CD4-positive, alpha-beta T cell (primary cell): ENCODE results near the gene EPHX1. TPM values are rescaled to one million over a fixed set of nuclear protein-coding genes. Genes with fewer than 3 reads are reported as not detected.

Experiments
- ATAC-seq: fragments of 200-7000 bp; cut with Tn5 transposase; one replicate; pipeline ENCODE4 v1.10.0; 2022; ENCODE audit warnings: mild to moderate bottlenecking; ENCODE audit not compliant: poor library complexity
- CTCF ChIA-PET: fragments of 350-600 bp; sonication (Branson Sonifier 250); formaldehyde crosslinking; loops from one replicate; lab custom pipeline; 2021; ENCODE audit warnings: antibody characterized with exemption, inconsistent platforms; lab: Charles Lee
- POLR2A ChIA-PET: fragments of 350-600 bp; sonication (Branson Sonifier 250); formaldehyde crosslinking; loops from one replicate; lab custom pipeline; 2021; ENCODE audit warnings: antibody characterized with exemption, inconsistent platforms; lab: Charles Lee
- DNase-seq, 14 experiments: peaks; one replicate each; pipeline ENCODE4 v3.0.0-alpha.2; 2013 to 2020; ENCODE audit warnings: mixed read lengths in 2 of 14
- H3K27ac ChIP-seq, 2 donors: one replicate each; pipeline versions ENCODE4 v1.5.1 to v1.7.0; 2013; ENCODE audit warnings: low read length in 2 of 2, low read depth in 1 of 2, mild to moderate bottlenecking in 1 of 2
- H3K27me3 ChIP-seq, 2 experiments: 1 replicate in 1 of 2; 2 replicates in 1 of 2; pipeline versions ENCODE4 v1.6.1 to v1.7.0; 2013; ENCODE audit warnings: low read length in 2 of 2, control low read depth in 1 of 2, mild to moderate bottlenecking in 1 of 2, moderate library complexity in 1 of 2; ENCODE audit not compliant: insufficient read depth in 2 of 2, control insufficient read depth in 1 of 2
- H3K36me3 ChIP-seq: one replicate; pipeline ENCODE4 v1.6.1; 2013; ENCODE audit warnings: low read length, control low read depth; ENCODE audit not compliant: insufficient read depth
- H3K4me1 ChIP-seq: one replicate; pipeline ENCODE4 v1.6.1; 2013; ENCODE audit warnings: low read length, control low read depth; ENCODE audit not compliant: insufficient read depth
- H3K4me3 ChIP-seq: one replicate; pipeline ENCODE4 v1.5.1; 2013; ENCODE audit warnings: mild to moderate bottlenecking, low read length, moderate library complexity
- H3K9me3 ChIP-seq, 2 experiments: 1 replicate in 1 of 2; 2 replicates in 1 of 2; pipeline versions ENCODE4 v1.6.1 to v1.7.0; 2013; ENCODE audit warnings: low read length in 2 of 2, mild to moderate bottlenecking in 2 of 2, control low read depth in 1 of 2, moderate library complexity in 1 of 2; ENCODE audit not compliant: control insufficient read depth in 1 of 2, insufficient read depth in 1 of 2
- H3K27ac Mint-ChIP-seq: one replicate; pipeline ENCODE4 v1.8.0; 2020; ENCODE audit warnings: mixed read lengths
- H3K27me3 Mint-ChIP-seq: one replicate; pipeline ENCODE4 v1.8.0; 2021; ENCODE audit warnings: mixed read lengths
- H3K36me3 Mint-ChIP-seq: one replicate; pipeline ENCODE4 v1.8.0; 2021; ENCODE audit warnings: low read depth, mixed read lengths
- H3K4me1 Mint-ChIP-seq: one replicate; pipeline ENCODE4 v1.8.0; 2021; ENCODE audit warnings: low read depth, mixed read lengths
- H3K4me3 Mint-ChIP-seq: one replicate; pipeline ENCODE4 v1.8.0; 2020; ENCODE audit warnings: mild to moderate bottlenecking, mixed read lengths
- H3K9me3 Mint-ChIP-seq: one replicate; pipeline ENCODE4 v1.8.0; 2020; ENCODE audit warnings: mixed read lengths
- intact Hi-C, 2 experiments: fragments of 100-400 bp; cut with DNase I in 1 of 2; cut with micrococcal nuclease in 1 of 2; formaldehyde crosslinking; loops; one replicate each; pipeline versions ENCODE4 v1.15.1 to v1.9.0; 2023 to 2025; cut with DNase I, micrococcal nuclease
- total RNA-seq, 174 experiments: library from RNA in 2 of 174; stranded (reverse) in 2 of 174; gene quantifications; one replicate each; pipeline ENCODE4 v1.2.3 and lab custom pipeline; 2021 to 2026
- TF ChIP-seq, protein P1 (sequence below): fragments of 200-600 bp; IDR thresholded peaks from one replicate; pipeline ENCODE4 v1.8.0; 2022; ENCODE audit warnings: antibody characterized with exemption, mild to moderate bottlenecking

EPHX1 gene
- total RNA-seq, 2 experiments from 2014 or later, result 0.34 to 0.47 TPM

DNA sequence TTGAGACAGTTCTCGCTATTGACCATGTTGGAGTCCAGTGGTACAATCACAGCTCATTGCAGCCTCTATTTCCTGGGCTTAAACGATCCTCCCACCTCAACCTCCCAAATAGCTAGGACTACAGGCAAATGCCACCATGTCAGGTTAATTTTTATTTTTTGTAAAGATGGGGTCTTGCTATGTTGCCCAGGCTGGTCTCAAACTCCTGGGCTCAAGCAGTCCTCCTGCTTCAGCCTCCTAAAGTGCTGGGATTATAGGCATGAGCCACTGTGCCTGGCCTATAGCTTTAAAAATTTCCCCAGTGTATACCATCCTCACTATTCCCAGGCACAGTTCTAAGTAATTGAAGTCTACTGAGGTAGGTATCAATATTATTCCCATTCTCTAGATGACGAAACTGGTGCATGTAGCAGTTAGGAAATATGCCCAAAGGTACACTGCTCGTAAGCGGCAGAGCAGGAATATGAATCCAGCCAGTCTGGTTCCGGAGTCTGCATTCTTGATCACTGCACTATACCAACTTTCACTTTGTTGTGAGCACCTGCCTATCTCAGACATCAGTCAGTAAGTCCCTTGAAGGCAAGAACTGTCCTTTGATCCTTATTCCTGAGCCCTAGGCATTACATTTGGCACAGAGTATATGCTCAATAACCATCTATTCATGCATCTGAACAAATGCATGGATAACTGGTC is 43.8 kb upstream of the EPHX1 start:
- Mint-ChIP-seq H3K4me3 (no peak overlapping the region), H3K4me1 (no peaks in the 10 kb centered on the region), H3K27ac (no peak overlapping the region), H3K27me3 (peaks cover 7% of the 10 kb centered on the region), H3K9me3 (no peaks in the 10 kb centered on the region), H3K36me3 (no peaks in the 10 kb centered on the region)
- ChIA-PET POLR2A (interaction anchor here (1.2 to 1.8 kb wide), 2 partner anchors 12 kb away, joined by 5 to 13 read pairs; partner anchors contain the start of gene SRP9), CTCF (no interaction called here)
- Histone ChIP-seq H3K36me3 (no peaks in the 10 kb centered on the region), H3K9me3 (no peaks in the 10 kb centered on the region), H3K27me3 (peaks cover 4 to 6% of the 10 kb centered on the region in 2 experiments), H3K4me1 (no peaks in the 10 kb centered on the region), H3K4me3 (no peak overlapping the region), H3K27ac (no peak overlapping the region)
- DNase-seq, result no peak
- intact Hi-C loops, result no loop called here
- TF ChIP-seq, protein P1, sequence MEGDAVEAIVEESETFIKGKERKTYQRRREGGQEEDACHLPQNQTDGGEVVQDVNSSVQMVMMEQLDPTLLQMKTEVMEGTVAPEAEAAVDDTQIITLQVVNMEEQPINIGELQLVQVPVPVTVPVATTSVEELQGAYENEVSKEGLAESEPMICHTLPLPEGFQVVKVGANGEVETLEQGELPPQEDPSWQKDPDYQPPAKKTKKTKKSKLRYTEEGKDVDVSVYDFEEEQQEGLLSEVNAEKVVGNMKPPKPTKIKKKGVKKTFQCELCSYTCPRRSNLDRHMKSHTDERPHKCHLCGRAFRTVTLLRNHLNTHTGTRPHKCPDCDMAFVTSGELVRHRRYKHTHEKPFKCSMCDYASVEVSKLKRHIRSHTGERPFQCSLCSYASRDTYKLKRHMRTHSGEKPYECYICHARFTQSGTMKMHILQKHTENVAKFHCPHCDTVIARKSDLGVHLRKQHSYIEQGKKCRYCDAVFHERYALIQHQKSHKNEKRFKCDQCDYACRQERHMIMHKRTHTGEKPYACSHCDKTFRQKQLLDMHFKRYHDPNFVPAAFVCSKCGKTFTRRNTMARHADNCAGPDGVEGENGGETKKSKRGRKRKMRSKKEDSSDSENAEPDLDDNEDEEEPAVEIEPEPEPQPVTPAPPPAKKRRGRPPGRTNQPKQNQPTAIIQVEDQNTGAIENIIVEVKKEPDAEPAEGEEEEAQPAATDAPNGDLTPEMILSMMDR, result no peak
- ATAC-seq, result no peak

DNA sequence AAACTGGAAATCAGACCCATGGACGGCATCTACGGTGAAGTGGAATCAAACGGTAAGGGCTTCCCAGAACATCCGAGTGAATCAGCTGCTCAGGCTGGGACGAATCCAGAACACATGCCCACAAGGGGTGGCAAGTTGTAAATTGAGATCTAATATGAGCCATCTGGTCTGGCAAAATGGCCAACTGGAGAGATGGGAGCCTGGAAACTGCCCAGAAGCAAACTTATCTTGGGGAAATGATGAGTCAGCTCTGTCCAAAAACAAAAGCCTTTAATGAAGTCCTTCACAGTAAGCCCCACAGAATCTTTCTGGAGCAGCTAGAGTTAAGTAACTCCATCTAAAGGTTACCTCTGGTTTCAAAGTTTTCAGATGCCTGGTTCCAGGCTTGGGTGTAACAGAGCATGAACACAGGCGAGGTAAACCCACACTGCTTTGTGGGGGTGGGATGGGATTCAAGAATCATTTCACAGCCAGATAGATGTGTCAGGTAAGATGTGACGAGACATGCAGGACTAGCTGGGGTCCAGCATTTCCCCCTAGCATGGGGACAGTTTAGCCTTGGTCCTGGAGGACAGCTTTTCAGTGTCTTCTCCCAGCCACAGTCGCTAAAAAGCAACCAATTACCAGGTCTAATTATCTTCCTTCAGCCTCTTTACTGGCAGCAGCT is 42.8 kb upstream of the EPHX1 start:
- H3K36me3 ChIP-seq, result no peaks in the 10 kb centered on the region
- POLR2A ChIA-PET, result interaction anchor here (1.8 kb wide), 1 partner anchor 11 kb away, joined by 13 read pairs; the partner anchor contains the start of gene SRP9
- peaks cover 1 to 4% of the 10 kb centered on the region in 2 experiments for H3K27me3 ChIP-seq
- no peak for ATAC-seq
- Mint-ChIP-seq H3K27me3 (peaks cover 3% of the 10 kb centered on the region), H3K36me3 (no peaks in the 10 kb centered on the region), H3K9me3 (no peaks in the 10 kb centered on the region), H3K27ac (no peak overlapping the region), H3K4me3 (no peak overlapping the region), H3K4me1 (no peaks in the 10 kb centered on the region)
- no peak overlapping the region for H3K4me3 ChIP-seq
- DNase-seq, result no peak
- intact Hi-C loops, result no loop called here
- CTCF ChIA-PET, result no interaction called here
- H3K27ac ChIP-seq, result no peak overlapping the region
- H3K9me3 ChIP-seq, result no peaks in the 10 kb centered on the region
- no peaks in the 10 kb centered on the region for H3K4me1 ChIP-seq
- TF ChIP-seq, protein P1, result no peak

DNA sequence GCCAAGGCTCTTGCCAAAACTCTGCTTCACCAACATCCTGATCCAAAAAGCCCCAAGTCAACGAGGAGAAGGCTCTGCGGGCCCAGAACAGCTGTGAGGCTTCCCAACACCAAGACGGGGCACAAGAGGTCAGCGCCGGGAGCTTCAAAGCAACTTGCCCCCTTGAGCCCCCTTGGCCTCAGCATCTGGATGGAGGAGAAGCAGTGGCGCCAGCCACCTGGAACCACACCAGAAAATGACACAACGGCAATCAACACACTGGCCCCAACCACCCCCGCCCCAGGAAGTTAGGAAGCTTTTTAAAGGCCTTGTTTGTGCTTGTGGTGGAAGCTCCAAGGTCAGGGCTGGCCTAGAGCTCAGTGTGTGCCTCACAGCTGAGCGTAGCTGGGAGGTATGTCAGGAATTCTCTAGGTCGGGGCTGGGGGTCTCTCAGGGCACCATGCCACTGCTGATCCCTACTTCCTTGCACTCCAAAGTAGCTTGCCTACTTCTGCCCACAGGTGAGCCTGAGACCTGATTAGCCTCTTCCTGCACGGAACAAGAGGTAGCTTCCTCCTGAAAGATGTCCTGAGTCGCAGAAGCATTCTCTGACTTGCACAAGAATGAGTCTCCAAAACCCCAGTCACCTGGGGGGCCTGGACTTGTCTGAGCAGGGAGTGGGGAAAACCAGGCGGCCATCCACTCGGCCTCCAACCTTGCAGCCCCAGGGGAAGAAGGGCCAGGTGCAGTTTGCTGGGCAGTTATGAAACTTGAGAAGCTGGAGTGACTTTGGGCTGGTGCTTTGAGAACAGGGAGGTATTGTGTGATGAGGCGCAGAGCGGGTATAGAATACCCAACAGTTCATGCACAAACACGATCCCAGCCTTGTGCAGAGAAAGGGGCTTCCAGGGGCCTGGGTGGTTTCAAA is 42.0 kb upstream of the EPHX1 start:
- H3K9me3 Mint-ChIP-seq, result no peaks in the 10 kb centered on the region
- no peak overlapping the region for H3K27ac Mint-ChIP-seq
- TF ChIP-seq, protein P1, result no peak
- no peak overlapping the region for H3K4me3 Mint-ChIP-seq
- no peak for DNase-seq
- Histone ChIP-seq H3K9me3 (no peaks in the 10 kb centered on the region), H3K4me3 (no peak overlapping the region), H3K27ac (no peak overlapping the region), H3K27me3 (peaks cover 0 to 4% of the 10 kb centered on the region in 2 experiments), H3K36me3 (no peaks in the 10 kb centered on the region), H3K4me1 (no peaks in the 10 kb centered on the region)
- no peaks in the 10 kb centered on the region for H3K36me3 Mint-ChIP-seq
- CTCF ChIA-PET, result no interaction called here
- H3K4me1 Mint-ChIP-seq, result no peaks in the 10 kb centered on the region
- peaks cover 3% of the 10 kb centered on the region for H3K27me3 Mint-ChIP-seq
- intact Hi-C loops, result no loop called here
- no peak for ATAC-seq
- POLR2A ChIA-PET, result interaction anchor here (1.8 to 2.0 kb wide), 2 partner anchors 10 kb away, joined by 13 to 16 read pairs; partner anchors contain the start of gene SRP9
